Fibroblast of skin of right quadriceps (primary cell): ENCODE measurements around the gene TNS3.
"Not testable (repeated sequence)": the region's sequence is repeated elsewhere in the genome, so short reads cannot be mapped to it uniquely, and the experiment has no call there.

Experiments
- DNase-seq: peaks from one replicate; pipeline ENCODE4 v3.0.0-alpha.2; 2013

The TNS3 gene

GRCh38 chr7:47602272-47603004, 20.5 kb upstream of the TNS3 start:
- peak; percentile 52 for DNase-seq

GRCh38 chr7:47601881-47602249, 20.0 kb upstream of the TNS3 start:
- no peak for DNase-seq

GRCh38 chr7:47601119-47601880, 19.4 kb upstream of the TNS3 start:
- DNase-seq: peak; percentile 97

DNA sequence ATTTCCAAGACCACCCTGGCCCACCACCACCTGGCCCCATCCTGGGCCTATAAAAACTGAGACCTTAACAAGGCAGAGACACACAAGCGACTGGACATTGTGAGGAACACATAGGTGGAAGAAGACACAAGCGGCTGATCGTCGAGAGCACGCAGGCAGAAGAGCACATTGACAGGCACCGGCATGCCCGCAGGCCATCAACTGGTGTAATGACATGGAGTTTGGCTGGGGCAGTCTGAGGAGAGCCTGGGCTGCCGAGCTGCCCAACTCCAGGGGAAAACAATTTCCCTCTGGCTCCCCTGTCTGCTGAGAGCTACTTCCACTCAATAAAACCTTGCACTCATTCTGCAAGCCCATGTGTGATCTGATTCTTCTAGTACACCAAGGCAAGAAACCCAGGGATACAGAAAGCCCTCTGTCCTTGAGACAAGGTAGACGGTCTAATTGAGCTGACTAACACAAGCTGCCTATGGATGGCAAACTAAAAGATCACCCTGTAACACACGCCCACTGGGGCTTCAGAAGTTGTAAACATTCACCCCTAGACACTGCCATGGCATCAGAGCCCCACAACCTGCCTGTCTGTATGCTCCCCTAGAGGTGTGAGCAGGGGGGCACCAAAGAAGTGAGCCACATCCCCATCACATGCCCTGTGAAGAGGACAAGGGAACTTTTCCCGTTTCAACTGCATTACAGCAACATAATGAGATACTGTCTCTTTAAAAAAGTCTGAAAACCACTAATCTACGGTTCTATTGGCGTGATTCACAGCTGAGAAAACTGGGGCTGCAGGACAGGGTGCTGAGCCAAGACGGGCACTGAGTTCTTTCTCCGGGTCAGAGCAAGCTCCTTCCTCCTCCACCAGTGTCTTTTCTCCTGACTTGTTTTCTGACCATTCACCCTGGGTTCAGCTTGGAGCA, 18.5 kb upstream of the TNS3 start:
- DNase-seq: peak; percentile 76

GRCh38 chr7:47597379-47597778, 15.5 kb upstream of the TNS3 start:
- no peak for DNase-seq

- peak; percentile 51 for DNase-seq
These were observed 14.7 kb upstream of the TNS3 start for GRCh38 chr7:47596502-47597202.

DNA sequence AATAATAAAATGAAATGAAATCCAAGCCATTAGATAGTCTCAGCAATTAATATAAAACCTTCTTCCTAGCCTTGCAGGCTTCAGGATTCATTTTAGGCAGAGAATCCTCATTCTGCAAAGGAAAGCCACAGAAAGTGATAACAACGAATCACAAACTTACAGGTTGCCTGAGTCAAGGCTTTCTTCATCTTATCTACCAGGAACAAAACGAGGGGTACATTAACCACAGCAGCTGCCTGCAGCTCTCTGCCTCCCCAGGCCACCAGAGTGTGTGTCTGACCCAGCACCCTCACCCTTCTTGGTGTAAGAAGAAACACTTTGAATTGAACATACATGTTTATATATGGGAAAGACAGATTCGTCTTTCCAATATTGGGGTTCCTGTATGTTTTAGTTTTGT, 12.5 kb upstream of the TNS3 start:
- no peak for DNase-seq

- DNase-seq: peak; percentile 78
These were observed 10.0 kb upstream of the TNS3 start for GRCh38 chr7:47591655-47592572.

GRCh38 chr7:47591089-47591654, 9.3 kb upstream of the TNS3 start:
- DNase-seq: no peak

DNA sequence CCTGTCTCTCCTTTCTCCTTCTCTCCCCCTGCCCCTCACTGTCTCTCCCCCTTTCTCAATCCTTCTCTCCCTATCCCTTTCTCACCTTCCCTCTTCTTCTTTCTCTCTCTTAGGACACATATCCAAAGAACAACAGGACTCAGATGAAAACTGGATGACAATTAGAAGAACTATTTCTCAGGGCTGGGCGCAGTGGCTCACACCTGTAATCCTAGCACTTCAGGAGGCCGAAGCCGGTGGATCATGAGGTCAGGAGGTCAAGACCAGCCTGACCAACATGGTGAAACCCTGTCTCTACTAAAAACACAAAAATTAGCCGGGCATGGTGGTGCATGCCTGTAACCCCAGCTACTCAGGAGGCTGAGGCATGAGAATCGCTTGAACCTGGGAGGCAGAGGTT, 8.3 kb upstream of the TNS3 start:
- not testable (repeated sequence) for DNase-seq

DNA sequence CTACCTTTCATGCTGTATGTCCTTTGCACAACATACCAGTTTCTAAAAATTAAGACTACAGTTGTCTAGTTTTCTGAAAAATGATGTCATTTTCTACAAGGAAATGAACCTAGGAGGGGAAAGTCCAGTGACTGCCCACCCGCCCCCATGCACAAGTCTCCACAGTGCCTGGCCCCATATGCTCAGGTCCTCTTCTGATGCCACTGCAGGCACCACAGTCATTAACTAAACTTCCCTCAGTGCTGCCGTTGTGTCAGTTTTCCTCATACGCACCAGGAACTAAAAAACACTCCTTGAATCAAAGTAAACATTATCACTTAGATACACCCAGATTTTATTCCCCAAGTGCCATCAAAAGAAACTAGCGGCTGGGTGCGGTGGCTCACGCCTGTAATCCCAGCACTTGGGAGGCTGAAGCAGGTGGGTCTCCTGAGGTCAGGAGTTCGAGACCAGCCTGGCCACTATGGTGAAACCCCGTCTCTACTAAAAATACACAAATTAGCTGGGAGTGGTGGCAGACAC, 6.9 kb upstream of the TNS3 start:
- no peak for DNase-seq

GRCh38 chr7:47587976-47588375, 6.1 kb upstream of the TNS3 start:
- DNase-seq: no peak

DNA sequence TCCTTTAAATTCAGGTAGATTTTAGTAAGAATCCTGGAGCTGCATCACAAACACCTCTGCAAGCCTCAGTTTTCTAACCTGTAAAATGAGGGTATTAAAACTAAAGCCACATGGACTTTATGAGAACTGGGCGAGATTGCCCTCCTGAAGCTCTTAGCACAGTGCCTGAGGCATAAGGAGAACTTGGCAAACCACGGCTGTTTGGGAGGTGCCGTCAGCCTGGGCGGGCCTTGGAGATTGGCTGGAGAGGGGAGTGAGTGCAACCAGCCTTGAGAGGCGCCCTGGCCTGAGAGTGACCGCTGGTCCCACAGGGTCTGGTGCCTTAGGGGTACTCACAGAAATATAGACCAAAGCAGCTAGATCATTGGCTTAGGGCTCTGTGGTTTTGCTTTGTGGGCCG, 5.4 kb upstream of the TNS3 start:
- DNase-seq: no peak

GRCh38 chr7:47586925-47587324, 5.0 kb upstream of the TNS3 start:
- DNase-seq: no peak

GRCh38 chr7:47586161-47586670, 4.3 kb upstream of the TNS3 start:
- not testable (repeated sequence) for DNase-seq

GRCh38 chr7:47584536-47584895, 2.6 kb upstream of the TNS3 start:
- peak; percentile 53 for DNase-seq

DNA sequence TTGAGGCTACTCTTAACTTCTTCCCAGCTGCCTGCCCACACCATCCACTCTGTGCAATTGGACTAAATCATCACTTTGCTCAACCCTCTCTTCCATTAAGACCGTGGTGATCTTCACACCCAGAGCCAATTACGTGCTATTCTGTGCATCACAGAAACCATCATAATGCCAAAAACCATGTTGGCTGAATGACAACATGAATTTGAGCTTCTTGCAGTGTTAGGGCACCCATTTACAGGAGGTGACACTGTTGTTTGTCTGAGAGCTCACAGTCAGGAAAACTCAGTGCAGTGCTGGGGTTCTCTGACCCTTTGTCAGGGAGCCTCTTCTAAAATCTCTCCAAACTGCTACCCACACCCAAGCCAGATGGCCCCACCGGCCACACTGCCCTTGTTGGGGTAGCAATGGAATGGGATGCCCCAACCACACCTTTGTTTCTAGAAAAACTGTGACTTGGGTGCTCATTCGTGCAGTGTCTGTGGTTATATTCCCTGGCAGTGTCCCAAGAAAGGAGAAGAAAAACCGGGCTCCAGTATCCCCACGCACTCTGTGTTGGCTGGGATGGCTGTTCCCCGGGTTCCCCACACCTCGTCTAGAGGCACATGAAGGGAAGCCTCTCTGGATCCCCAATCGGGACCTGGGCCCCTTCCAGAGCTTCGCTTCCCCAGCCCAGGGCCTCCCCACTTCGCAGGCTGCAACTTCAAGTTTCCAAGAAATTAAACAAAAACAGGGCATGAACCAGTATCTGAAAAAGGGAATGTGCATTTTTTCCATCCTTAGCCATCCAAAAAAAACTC, 2.0 kb upstream of the TNS3 start:
- DNase-seq: peak; percentile 19

- DNase-seq: peak; percentile 80
These were observed 1.1 kb upstream of the TNS3 start for GRCh38 chr7:47582764-47583738.

- DNase-seq: peak; percentile 6
These were observed 490 bp downstream of the TNS3 start for GRCh38 chr7:47581438-47581803.
